Kidney capillary endothelial cell (primary cell): ENCODE results near the gene ZFR2.

Source experiments
- DNase-seq: peaks from one replicate; pipeline ENCODE4 v3.0.0-alpha.2; 2018; ENCODE audit warnings: low spot score

The ZFR2 gene

DNA sequence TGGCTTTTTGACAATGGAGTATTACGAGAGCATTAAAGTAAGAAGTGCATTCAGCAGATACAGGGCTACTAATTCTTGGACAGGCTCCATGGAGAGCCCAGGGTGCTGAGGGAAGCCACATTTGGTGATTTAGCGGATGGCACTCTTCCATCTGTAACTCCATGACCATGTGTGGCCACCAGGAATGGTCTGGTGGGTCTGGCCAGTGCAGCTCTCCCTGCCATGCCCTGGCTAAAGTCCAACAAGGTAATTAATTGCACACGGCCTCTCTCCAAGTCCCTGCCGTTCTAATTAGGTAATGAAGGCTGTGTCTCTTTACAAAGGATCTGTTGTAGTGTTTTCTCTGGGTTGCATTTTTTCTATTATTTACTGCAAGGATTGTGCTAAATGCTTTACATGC, 4.3 kb upstream of the ZFR2 start:
- no peak for DNase-seq

DNA sequence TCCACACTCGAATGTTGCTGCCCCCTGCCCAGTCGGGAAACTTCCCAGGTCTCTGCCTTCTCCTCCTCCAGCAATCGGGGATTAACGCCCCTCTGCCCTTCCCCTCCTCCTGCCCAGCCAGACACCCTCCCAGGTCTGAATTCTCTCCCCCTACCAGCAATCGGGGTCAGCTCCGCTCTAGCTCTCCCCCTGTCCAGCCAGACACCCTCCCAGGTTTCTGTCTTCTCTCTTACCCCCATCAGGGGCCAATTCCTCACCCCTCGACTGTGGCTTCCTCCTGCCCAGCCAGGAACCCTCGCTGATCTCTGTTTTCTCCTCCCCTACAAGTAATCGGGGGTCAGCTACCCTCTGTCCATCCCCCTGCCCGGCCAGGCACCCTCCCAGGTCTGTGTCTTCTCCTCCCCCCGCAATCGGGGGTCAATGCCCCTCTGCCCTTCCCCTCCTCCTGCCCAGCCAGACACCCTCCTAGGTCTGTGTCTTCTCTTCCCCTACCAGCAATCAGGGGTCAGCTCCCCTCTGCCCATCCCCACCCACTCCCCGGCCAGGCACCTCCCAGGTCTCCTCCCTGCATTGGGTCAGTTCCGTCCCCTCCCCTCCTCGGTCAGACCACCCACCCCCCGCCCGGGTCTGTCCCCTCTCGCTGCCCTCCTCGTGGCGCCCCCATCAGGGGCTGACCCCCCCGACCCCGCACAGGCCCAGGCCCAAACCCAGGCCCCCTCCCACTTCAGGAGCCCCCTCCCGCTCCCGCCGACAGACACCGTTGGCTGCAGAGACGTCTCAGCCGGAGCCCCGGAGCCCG, 668 bp downstream of the ZFR2 start:
- no peak for DNase-seq

- DNase-seq = no peak
Measured at GRCh38 chr19:3866910-3867638, 1.8 kb downstream of the ZFR2 start.

DNA sequence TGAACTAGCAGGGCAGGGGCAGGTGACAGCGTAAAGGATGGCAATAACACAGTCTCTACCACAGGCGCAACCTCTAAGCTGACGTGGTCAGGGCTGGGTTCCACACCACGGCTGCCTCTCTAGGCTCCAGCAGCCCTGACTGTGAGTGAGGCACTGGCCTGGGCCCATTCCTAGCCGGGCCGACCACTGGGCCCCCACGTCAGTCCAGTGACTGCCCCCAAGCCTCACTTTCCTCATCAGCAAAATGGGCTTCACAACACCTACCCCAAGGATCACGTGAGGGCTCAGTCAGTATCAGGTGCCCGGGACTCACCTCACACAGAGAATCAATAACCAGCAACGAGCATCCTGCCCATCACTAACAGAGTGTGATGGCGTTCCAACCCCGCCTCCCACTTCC, 5.2 kb downstream of the ZFR2 start:
- DNase-seq = no peak

- DNase-seq = no peak
Measured at GRCh38 chr19:3862826-3863500, 5.9 kb downstream of the ZFR2 start.

DNA sequence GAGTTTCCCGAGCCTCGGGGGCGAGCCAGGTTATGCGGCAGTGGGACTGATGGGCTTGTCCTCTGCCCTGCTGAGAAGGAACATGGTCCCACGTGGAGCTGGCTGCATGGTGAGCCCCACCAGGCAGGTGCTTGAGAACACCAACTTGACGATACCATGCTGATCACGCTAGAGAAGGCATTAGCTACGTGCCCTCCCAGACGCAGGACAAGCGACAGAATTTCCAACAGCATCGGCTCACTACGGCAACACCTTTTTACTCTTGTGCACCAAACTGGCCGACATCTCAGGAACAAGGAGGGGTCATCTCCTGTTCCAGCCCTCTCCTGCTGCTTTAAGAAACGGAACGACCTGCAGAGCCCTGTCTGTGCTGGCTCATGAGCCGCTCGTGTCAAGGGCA, 8.3 kb downstream of the ZFR2 start:
- DNase-seq = no peak

- DNase-seq = no peak
Measured at GRCh38 chr19:3857449-3858003, 11.3 kb downstream of the ZFR2 start.

DNA sequence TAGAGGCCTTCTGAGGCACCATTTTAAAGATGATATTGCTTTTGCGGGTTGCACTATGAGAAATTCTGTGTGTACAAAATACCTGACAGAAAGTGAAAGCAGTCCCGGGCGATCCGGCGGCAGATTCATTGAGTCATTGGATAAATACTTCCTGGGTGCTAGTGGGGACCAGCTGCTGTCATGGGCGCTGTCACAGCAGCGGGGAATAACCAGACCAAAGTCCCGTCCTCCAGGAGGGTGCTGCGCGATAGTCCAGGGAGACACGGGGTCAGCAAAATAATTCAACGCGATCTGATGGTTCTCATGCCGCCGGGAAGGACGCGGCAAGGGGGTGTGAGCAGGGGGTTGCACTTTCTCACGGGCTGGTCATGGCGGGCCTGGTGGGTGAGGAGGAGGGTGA, 13.5 kb downstream of the ZFR2 start:
- DNase-seq = no peak

GRCh38 chr19:3852614-3853254, 16.1 kb downstream of the ZFR2 start:
- DNase-seq = no peak

DNA sequence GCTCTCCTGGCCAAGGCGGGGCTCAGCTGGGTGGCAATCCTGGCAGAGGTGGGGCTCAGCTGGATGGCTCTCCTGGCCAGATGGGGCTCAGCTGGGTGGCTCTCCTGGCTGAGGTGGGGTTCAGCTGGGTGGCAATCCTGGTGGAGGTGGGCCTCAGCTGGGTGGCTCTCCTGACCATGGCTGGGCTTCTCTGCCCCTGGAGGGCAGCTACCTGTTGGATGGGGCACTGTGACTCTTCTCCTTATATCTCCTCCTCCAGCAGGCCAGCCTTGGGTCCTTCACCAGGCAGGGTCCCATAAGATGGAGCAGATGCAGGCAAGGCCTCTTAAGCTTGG, 16.7 kb downstream of the ZFR2 start:
- DNase-seq = no peak

GRCh38 chr19:3851254-3852176, 17.3 kb downstream of the ZFR2 start:
- no peak for DNase-seq

DNA sequence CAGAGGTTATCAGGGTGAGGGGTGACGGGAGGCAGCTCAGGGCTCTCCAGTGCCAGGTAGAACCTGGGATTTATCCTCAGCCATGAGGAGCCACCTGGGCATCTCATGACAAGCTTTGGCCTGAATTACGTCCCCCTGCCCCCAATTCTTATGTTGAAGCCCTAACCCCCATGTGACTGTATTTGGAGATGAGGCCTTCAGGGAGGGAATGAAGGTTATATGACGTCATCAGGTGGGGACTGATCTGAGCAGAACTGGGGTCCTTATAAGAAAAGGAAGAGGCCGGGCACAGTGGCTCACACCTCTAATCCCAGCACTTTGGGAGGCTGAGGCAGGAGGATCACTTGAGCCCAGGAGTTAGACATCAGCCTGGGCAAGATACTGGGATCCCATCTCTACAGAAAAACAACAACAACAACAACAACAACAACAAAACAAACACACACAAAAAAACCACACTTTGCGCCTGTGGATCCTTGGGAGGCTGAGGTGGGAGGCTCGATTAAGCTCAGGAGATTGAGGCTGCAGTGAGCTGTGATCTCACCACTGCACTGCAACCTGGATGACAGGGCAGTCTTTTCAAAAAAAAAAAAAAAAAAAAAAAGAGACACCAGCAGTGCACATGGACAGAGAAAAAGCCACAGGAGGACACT, 18.4 kb downstream of the ZFR2 start:
- no peak for DNase-seq

- DNase-seq = no peak
Measured at GRCh38 chr19:3849787-3850186, 19.1 kb downstream of the ZFR2 start.

DNA sequence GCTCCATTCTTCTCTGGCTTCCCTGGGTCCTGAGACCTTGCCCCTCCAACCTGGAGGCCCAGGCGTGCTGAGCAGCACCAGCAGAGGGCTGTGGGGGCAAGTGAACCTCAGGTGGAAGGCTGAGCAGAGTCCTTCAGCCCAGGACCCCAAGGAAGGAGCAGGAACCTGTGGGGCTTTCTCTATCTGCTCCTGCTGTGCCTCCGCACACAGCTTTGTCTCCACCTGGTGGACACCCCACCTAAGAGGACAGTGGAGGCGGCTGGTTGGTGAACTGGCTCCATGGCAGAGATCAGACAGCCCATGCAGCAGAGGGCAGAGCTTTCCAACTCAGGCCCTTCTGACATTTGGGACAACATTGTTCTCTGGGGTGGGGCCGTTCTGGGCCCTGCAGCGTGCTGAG, 19.7 kb downstream of the ZFR2 start:
- no peak for DNase-seq

DNA sequence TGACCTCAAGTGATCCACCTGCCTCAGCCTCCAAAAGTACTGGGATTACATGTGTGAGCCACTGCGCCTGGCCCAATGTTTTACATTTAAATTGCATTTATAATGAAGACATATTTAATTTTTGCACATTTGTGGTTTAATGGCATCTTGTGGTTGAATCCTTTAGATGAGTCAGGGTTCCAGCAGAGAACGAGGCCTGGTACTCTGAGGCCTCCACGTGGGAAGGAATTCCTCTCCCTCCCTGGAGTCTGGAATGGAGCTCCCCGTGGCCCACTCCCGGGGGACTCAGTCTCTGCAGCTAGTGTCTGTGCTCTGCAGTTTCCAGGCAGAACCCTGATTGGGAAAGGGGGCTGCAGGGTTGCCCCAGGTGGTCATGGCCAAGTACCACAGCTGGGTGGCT, 24.2 kb downstream of the ZFR2 start:
- DNase-seq = no peak

DNA sequence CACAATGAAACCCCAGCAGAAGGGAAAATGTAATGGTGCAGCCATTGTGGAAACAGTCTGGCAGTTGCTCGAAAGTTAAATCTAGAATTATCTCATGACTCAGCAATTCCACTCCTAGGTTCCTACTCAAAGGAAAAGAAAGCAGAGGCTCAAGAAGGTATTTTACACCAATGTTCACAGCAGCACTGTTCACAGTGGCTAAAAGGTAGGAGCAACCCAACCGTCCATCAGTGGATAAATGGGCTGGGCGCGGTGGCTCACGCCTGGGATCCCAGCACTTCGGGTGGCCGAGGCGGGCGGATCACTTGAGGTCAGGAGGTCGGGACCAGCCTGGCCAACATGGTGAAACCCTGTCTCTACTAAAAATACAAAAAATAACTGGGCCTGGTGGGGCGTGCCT, 25.9 kb downstream of the ZFR2 start:
- no peak for DNase-seq

DNA sequence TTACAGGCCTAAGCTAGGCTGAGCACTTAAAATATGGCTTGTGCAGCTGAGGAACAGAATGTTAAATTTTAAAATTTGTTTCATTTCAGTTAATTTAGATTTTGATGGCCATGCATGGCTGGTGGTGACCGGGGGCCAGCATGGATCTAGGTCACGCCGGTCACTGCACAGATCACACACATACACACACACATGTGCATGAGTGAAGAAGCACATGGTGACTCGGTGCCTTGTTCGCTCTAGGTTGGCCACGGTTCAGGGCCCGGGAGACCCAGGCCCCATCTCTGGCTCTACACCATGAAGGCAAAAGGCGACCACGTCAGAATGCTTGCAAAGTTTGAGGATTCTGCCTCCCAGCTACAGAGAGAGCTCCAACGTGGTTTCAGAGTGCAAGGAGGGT, 28.0 kb downstream of the ZFR2 start:
- no peak for DNase-seq

DNA sequence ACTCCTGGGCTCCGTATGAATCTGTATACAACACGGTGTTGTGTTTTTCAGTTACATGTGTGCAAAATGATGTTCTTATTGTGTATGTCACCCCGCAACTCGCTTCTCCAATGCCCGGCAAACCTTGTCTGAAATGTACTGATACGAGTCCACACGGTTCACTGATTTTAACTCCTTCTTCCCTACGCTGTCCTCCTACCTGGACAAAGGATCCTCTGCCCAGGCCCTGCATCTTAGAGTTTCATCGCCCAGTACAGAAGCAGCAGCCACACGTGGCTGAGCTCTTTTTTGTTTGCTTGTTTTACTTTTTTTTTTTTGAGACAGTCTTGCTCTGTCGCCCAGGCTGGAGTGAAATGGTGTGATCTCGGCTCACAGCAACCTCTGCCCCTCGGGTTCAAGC, 28.9 kb downstream of the ZFR2 start:
- no peak for DNase-seq

DNA sequence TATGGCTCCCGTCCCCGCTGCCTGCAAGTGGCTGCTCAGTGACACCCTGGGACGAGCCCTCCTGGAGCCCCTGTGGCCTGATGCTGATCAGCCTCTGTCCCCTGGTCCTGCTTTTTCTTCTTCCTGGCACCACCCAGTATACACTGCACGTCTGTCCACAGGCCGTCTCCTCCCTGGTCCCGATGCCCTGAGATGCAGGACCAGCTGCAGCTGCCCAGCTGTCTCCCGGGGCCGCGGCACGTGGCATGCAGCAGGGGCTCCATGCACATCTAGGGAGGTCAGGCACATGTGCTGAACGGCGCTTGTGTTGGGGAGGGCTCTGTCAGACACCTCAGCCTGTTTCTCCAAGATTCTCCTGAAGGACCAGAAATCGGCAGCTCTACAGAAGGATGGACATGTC, 30.2 kb downstream of the ZFR2 start:
- no peak for DNase-seq

GRCh38 chr19:3837922-3838321, 30.9 kb downstream of the ZFR2 start:
- no peak for DNase-seq

DNA sequence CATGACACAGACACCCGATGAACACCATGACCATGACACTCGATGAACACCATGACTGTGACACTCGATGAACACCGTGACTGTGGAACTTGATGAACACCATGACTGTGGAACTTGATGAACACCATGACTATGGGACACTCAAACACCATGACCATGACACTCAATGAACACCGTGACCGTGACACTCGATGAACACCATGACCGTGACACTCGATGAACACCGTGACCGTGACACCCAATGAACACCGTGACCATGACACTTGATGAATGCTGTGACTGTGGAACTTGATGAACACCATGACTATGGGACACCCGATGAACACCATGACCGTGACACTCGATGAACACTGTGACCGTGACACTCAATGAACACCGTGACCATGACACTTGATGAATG, 31.5 kb downstream of the ZFR2 start:
- DNase-seq = no peak
